ENCODE results near the gene SPSB4.

DNA sequence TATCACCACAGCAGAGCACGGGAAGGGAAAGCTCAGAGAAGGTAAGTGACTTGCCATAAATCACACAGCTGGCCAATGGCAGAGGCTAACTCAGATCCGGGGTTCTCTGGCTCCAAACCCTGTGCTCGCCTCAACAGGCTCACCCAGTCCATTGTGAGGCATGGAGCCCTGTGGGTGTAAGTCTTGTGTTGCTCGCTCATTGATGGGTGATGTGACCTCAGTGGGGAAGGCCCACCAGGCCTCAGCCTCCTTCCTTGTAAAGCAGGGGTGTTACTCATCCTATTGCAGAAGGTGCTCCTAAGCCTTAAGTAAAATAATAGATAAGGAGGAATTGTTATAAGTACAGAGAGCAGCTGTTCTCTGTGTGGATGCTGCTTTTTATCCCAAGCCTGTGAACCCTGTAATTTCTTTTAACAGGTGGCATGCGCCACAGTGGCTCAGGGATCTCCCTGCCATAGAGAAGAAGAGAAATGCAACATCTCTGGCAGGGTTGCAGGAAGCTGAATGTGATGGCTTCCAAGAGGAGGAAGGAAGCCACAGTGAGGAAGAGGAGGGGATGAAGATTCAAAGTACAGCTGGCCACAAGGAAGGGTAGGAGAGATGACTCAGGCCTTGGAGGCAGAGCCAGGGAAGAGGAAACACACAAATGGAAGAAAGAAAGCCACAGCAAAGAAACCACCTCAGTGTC is 30.9 kb upstream of the SPSB4 start:
- TF ChIP-seq ZFP3 (CRISPR knock-in tag; IDR thresholded peaks at IDR 0.05) (no peak), TSHZ2 (CRISPR knock-in tag; IDR thresholded peaks at IDR 0.05) (no peak), RARB (CRISPR knock-in tag; IDR thresholded peaks at IDR 0.05) (no peak), ZNF70 (CRISPR knock-in tag; IDR thresholded peaks at IDR 0.05) (no peak), TCF4 (CRISPR knock-in tag; IDR thresholded peaks at IDR 0.05; ENCODE audit: borderline replicate concordance) (no peak)
- TF ChIP-seq, protein P1, sequence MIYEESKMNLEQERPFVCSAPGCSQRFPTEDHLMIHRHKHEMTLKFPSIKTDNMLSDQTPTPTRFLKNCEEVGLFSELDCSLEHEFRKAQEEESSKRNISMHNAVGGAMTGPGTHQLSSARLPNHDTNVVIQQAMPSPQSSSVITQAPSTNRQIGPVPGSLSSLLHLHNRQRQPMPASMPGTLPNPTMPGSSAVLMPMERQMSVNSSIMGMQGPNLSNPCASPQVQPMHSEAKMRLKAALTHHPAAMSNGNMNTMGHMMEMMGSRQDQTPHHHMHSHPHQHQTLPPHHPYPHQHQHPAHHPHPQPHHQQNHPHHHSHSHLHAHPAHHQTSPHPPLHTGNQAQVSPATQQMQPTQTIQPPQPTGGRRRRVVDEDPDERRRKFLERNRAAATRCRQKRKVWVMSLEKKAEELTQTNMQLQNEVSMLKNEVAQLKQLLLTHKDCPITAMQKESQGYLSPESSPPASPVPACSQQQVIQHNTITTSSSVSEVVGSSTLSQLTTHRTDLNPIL (CRISPR knock-in tag; IDR thresholded peaks at IDR 0.05; ENCODE audit: low read depth) = no peak
